ENCODE results near the gene AUTS2.

The AUTS2 gene

DNA sequence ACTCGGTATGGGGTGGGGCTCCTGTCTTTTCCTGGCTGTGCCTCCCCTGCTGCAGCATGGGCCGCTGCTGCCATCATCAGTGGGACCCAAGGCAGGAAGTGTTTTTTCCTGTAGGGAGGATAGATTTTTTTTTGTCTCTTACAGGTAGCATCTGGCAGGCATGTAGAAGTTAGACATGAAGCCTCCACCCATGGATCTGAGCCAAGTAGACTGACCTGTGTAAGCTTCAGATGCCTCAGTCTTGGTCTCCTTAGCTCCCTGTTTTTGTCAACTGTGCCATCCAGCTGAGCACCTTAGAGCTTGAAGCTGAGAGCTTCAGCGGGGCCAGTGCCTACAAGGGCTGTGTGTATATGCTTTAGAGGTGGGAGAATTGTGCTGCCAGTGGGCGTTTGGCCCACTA is 93.5 kb downstream of the AUTS2 start:
- no peaks in the 10 kb centered on the region for H3K9me3 ChIP-seq (ENCODE audit: insufficient read depth, low read length)
- TF ChIP-seq, protein P1, sequence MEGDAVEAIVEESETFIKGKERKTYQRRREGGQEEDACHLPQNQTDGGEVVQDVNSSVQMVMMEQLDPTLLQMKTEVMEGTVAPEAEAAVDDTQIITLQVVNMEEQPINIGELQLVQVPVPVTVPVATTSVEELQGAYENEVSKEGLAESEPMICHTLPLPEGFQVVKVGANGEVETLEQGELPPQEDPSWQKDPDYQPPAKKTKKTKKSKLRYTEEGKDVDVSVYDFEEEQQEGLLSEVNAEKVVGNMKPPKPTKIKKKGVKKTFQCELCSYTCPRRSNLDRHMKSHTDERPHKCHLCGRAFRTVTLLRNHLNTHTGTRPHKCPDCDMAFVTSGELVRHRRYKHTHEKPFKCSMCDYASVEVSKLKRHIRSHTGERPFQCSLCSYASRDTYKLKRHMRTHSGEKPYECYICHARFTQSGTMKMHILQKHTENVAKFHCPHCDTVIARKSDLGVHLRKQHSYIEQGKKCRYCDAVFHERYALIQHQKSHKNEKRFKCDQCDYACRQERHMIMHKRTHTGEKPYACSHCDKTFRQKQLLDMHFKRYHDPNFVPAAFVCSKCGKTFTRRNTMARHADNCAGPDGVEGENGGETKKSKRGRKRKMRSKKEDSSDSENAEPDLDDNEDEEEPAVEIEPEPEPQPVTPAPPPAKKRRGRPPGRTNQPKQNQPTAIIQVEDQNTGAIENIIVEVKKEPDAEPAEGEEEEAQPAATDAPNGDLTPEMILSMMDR (IDR thresholded peaks at IDR 0.05; ENCODE audit: insufficient read depth, low read length, poor library complexity, severe bottlenecking) = no peak
- TF ChIP-seq EZH2phosphoT487 (conservative IDR thresholded peaks at IDR 0.05; ENCODE audit: low read length) = no peak
- H3K9me2 ChIP-seq (replicated peaks; ENCODE audit: insufficient read depth, low read length) = no peaks in the 10 kb centered on the region
- H3K4me3 ChIP-seq (ENCODE audit: insufficient read depth, low read length, poor library complexity, severe bottlenecking) = peak overlapping the region; percentile 23
- H3K27me3 ChIP-seq (ENCODE audit: low read length) = no peaks in the 10 kb centered on the region
- H3K9ac ChIP-seq (ENCODE audit: low read length) = peak overlapping the region; percentile 40
- peak overlapping the region; percentile 94 for H3K27ac ChIP-seq (ENCODE audit: low read depth, low read length)
- no peak overlapping the region for H2AFZ ChIP-seq (ENCODE audit: low read depth, low read length, severe bottlenecking)
- H3K4me2 ChIP-seq (ENCODE audit: low read depth, low read length, poor library complexity, severe bottlenecking) = peak overlapping the region; percentile 82
- H3F3A ChIP-seq (ENCODE audit: insufficient read depth) = peaks cover 75% of the 10 kb centered on the region
- H4K20me1 ChIP-seq (ENCODE audit: low read depth, low read length) = no peaks in the 10 kb centered on the region
- peaks cover 42% of the 10 kb centered on the region for H3K79me2 ChIP-seq (ENCODE audit: insufficient read depth, low read length)
- no peaks in the 10 kb centered on the region for H3K36me3 ChIP-seq (ENCODE audit: low read length)

DNA sequence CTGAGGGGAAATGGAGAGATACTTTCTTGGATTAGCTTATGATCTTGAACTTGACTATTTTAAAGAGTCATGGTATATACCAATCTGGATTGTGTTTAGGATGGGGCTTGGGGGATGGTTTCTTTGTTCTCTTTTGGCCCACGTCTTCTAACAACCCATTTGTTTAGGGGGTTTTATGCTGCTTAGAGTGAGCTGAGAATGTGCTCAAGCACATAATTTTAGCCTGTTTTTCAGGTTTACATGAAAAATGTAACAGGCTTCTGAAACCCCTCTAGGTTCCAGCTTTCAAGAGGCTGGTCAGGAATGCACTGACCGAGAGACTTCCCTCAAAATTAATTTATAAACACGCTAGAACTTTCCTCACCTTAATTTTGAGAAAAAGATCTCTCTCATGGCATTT is 94.3 kb downstream of the AUTS2 start:
- Histone ChIP-seq H3K36me3 (ENCODE audit: low read length) (no peaks in the 10 kb centered on the region), H3K79me2 (ENCODE audit: insufficient read depth, low read length) (peaks cover 43% of the 10 kb centered on the region), H3K27ac (ENCODE audit: low read depth, low read length) (peak overlapping the region; percentile 94), H3K9ac (ENCODE audit: low read length) (peak overlapping the region; percentile 40), H4K20me1 (ENCODE audit: low read depth, low read length) (no peaks in the 10 kb centered on the region), H3K9me2 (replicated peaks; ENCODE audit: insufficient read depth, low read length) (no peaks in the 10 kb centered on the region), H3K9me3 (ENCODE audit: insufficient read depth, low read length) (no peaks in the 10 kb centered on the region), H2AFZ (ENCODE audit: low read depth, low read length, severe bottlenecking) (no peak overlapping the region), H3K4me2 (ENCODE audit: low read depth, low read length, poor library complexity, severe bottlenecking) (peak overlapping the region; percentile 82), H3K4me3 (ENCODE audit: insufficient read depth, low read length, poor library complexity, severe bottlenecking) (peak overlapping the region; percentile 23), H3F3A (ENCODE audit: insufficient read depth) (peaks cover 75% of the 10 kb centered on the region), H3K27me3 (ENCODE audit: low read length) (no peaks in the 10 kb centered on the region)
- TF ChIP-seq, protein P1 (IDR thresholded peaks at IDR 0.05; ENCODE audit: insufficient read depth, low read length, poor library complexity, severe bottlenecking) = no peak
- no peak for TF ChIP-seq EZH2phosphoT487 (conservative IDR thresholded peaks at IDR 0.05; ENCODE audit: low read length)

DNA sequence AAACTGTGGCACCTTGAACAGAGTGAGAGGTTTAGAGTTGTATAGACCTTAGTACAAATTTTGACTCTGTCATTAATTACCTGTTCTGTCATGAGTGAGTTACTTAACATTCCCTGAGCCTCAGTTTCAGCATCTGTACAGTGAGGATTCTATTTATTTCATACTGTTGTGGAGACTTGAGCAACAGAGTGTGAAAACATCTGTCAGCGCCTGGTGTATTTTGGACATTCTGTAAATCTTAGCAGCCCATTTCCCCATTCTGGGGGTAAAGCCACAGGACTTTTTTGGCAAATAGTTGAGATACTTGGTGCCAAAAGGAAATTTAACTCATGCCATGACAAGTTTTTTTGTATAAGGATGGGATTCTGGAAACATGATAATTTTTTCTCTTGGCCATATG is 94.8 kb downstream of the AUTS2 start:
- Histone ChIP-seq H3K9ac (ENCODE audit: low read length) (peak overlapping the region; percentile 40), H3K36me3 (ENCODE audit: low read length) (no peaks in the 10 kb centered on the region), H4K20me1 (ENCODE audit: low read depth, low read length) (no peaks in the 10 kb centered on the region), H3K9me2 (replicated peaks; ENCODE audit: insufficient read depth, low read length) (no peaks in the 10 kb centered on the region), H3K27me3 (ENCODE audit: low read length) (no peaks in the 10 kb centered on the region), H2AFZ (ENCODE audit: low read depth, low read length, severe bottlenecking) (no peak overlapping the region), H3K9me3 (ENCODE audit: insufficient read depth, low read length) (no peaks in the 10 kb centered on the region), H3F3A (ENCODE audit: insufficient read depth) (peaks cover 73% of the 10 kb centered on the region), H3K4me3 (ENCODE audit: insufficient read depth, low read length, poor library complexity, severe bottlenecking) (peak overlapping the region; percentile 23), H3K79me2 (ENCODE audit: insufficient read depth, low read length) (peaks cover 47% of the 10 kb centered on the region), H3K27ac (ENCODE audit: low read depth, low read length) (peak overlapping the region; percentile 94), H3K4me2 (ENCODE audit: low read depth, low read length, poor library complexity, severe bottlenecking) (peak overlapping the region; percentile 82)
- TF ChIP-seq EZH2phosphoT487 (conservative IDR thresholded peaks at IDR 0.05; ENCODE audit: low read length) = no peak
- TF ChIP-seq, protein P1 (IDR thresholded peaks at IDR 0.05; ENCODE audit: insufficient read depth, low read length, poor library complexity, severe bottlenecking) = no peak

Data from SU-DHL-6 (cell line).